SK-N-DZ (cell line): ENCODE measurements around the gene DBT. TPM values are rescaled to one million over a fixed set of nuclear protein-coding genes. Genes with fewer than 3 reads are reported as not detected.
"Not testable (repeated sequence)": the region's sequence is repeated elsewhere in the genome, so short reads cannot be mapped to it uniquely, and the experiment has no call there.

Experiments used
- DNase-seq: peaks from one replicate; pipeline ENCODE4 v3.0.0-alpha.2; 2015; ENCODE audit warnings: low spot score
- polyA plus RNA-seq, 2 experiments: library from polyadenylated mRNA; depleted of rRNA; stranded (reverse); fragments of >200 nt; gene quantifications; 2 replicates each; pipeline ENCODE4 v1.2.3, GENCODE V29; 2014

DBT gene
- 4.0 and 5.0 TPM in 2 replicates for polyA plus RNA-seq (2014; cell fraction: cytosol; rRNA removed)
- 1.4 and 2.3 TPM in 2 replicates for polyA plus RNA-seq (2014; cell fraction: nucleus; rRNA removed)

GRCh38 chr1:100249537-100250257, at the start of gene DBT:
TSS of gene DBT (minus strand) at chr1:100249834. CDS start at chr1:100249820, 14 bp downstream.
- peak; percentile 92 for DNase-seq

- DNase-seq, result no peak
These were observed 48.9 kb upstream of the DBT start for GRCh38 chr1:100298512-100298911.

- not testable (repeated sequence) for DNase-seq
These were observed 47.4 kb upstream of the DBT start for GRCh38 chr1:100296997-100297396.

- no peak for DNase-seq
These were observed 46.5 kb upstream of the DBT start for GRCh38 chr1:100296140-100296539.

GRCh38 chr1:100292711-100293110, 43.1 kb upstream of the DBT start:
- no peak for DNase-seq

GRCh38 chr1:100290291-100290690, 40.7 kb upstream of the DBT start:
- no peak for DNase-seq

GRCh38 chr1:100287162-100287561, 37.5 kb upstream of the DBT start:
- no peak for DNase-seq

GRCh38 chr1:100284591-100284990, 35.0 kb upstream of the DBT start:
- no peak for DNase-seq

GRCh38 chr1:100279954-100280682, 30.5 kb upstream of the DBT start:
- no peak for DNase-seq

GRCh38 chr1:100279358-100279923, 29.8 kb upstream of the DBT start:
- no peak for DNase-seq

- DNase-seq, result no peak
These were observed 28.2 kb upstream of the DBT start for GRCh38 chr1:100277866-100278265.

GRCh38 chr1:100268202-100268601, 18.6 kb upstream of the DBT start:
- DNase-seq, result no peak

- DNase-seq, result no peak
These were observed 17.6 kb upstream of the DBT start for GRCh38 chr1:100267284-100267683.

GRCh38 chr1:100266741-100267140, 17.1 kb upstream of the DBT start:
- no peak for DNase-seq

- peak; percentile 90 for DNase-seq
These were observed 16.5 kb upstream of the DBT start, which contains the start of gene RTCA for GRCh38 chr1:100265931-100266740. TSS of gene RTCA (plus strand) at chr1:100266216. CDS start at chr1:100266376, 160 bp downstream.

- DNase-seq, result peak; percentile 1
These were observed 15.9 kb upstream of the DBT start for GRCh38 chr1:100265562-100265930.

GRCh38 chr1:100264081-100264480, 14.4 kb upstream of the DBT start:
- not testable (repeated sequence) for DNase-seq

- no peak for DNase-seq
These were observed 12.1 kb upstream of the DBT start for GRCh38 chr1:100261686-100262085.

- DNase-seq, result not testable (repeated sequence)
These were observed 8.8 kb upstream of the DBT start for GRCh38 chr1:100258427-100258826.

GRCh38 chr1:100256273-100256672, 6.6 kb upstream of the DBT start:
- DNase-seq, result not testable (repeated sequence)

GRCh38 chr1:100253552-100253951, 3.9 kb upstream of the DBT start:
- DNase-seq, result no peak

- DNase-seq, result no peak
These were observed 3.3 kb upstream of the DBT start for GRCh38 chr1:100252901-100253300.
